ENCODE data around the gene STARD10.

STARD10 gene

DNA sequence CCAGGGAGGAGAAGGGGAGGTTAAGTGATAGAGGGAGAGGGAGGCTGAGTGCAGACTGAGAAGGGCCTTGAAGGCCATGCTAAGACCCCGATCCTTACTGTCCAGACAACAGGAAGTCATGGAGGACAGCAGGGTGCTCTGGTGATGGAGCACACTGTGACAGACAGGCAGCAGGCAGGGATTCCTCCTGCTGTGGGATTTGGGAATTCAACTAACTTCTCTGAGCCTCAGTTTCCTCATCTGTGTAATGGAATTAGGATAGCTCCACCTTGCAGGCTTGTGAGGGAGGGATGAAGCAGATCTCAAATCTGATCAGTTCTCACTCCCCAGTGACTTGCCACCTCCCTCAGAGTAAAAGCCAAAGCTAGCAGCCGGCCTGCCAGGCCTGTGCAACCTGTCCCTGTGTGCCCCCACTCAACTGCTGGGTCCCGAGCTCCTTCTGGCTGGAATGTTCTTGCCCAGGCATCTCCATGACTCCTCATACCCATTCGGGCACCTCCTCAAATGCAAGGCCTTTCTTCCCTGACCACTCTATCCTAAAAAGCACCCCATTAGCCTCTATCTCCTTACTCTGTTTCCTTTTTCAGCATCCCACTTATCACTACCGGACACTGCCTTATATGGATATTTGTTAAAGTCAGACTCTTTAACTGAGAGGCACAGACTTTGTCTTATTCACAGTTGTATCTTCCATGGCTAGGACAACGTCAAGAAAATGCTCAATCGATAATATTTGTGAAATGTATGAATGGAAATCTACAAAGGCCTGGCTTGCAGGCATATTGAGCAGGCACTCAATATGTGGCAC, 51.1 kb downstream of the STARD10 start:
- no peak for DNase-seq

DNA sequence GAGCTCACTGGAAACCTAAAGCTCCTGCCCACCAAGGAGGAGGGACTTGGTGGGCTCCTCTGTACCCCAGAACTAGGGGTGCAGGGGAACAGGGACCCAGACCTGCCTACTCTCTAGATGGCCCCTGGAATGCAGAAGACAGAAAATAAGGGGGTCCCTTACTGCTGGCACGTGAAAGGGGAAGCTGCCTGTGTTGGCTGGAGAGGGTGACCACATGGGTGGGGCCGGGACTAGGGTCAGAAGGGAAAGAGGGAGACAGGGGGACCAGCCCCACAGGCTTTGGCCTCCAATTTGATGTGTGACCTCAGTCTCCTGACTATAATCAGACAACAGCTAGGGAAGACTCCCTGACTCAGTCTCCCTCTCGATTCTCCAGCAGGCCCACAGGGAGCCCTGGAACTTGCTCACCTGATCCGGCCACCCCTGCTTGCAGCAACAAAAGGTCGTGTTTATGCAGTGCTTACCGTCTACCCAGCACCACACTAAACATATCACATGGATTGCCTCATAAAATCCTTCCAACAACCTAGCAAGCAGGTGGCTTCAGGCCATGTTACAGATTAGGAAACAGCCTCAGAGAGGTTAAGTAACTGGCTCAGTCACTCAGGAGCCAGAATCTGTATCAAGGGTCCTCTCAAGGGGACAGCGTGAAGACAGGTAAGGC, 51.9 kb downstream of the STARD10 start:
- DNase-seq = no peak

DNA sequence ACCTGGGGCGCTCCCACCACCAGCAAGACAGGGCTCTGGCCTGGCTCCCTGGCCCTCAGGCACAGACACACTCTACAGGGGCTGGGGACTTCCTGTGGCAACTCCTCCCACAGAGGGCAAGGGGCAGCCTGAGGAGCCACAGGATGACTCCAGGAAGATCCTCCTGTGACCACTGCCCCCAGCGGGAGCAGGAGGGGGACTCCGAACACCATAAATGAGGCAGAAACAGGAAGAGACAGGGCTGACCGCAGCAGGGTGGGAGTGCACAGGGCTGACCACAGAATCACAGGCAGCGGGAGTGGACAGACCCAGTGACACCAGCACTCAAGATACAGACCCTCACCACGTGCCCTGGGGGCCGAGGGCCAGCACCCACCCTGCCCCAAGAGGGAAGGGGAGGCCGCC, 52.4 kb downstream of the STARD10 start:
- no peak for DNase-seq

DNA sequence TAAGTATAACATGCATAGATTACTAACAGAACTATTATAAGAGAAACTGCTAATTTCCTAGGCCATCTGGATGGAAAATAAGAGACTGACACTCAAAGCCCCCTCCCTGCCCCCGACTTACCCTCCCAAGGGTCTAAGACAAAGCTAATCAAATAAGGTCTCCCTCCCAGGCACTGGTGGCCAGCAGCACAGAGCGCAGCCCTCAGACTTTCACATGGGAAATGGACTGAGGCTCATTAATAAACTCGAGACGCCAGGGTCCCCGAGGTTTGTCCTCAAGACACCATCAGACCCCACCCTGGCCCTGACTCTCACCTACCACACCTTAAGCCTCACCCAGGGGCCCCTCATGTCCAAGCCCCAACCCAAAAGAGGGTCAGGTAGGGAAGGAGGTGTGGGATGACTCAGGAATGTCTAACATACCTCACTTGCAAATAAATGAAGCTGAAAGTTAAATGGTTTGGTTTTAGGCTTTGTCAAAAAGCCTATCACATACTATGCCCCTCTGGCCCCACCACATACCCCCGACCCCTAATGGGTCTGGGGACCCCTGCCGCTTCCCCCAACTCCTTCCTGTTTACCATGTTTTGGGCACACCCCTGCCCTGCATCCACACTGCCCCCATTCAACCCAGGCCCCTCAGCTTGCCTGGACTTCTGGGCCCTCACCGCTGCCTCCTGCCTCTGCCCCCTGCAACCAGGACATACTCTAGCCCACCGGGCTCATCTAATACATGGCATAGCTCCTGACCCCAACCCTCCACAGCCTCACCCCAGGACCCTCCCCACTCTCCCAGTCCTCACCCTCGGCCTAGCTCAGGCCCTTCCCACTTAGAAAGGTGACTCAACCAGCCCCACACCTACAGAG, 53.1 kb downstream of the STARD10 start:
- no peak for DNase-seq

DNA sequence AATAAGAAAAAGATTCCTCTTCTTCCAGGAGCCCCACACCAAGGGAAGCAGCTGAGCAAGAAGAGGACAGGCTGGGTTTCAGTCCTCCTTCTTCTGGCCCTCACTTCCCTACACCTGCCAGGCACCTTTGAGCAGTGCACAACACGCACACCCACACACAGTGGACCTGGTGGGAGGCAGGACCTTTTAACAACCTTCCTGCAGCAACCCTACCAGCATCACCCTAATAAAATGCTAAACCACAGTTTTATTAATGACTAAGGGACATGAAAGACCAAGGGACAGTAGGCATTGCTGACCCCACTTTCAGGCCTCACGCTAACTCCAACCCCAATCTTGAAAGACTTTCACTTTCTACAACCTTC, 53.8 kb downstream of the STARD10 start:
- no peak for DNase-seq

DNA sequence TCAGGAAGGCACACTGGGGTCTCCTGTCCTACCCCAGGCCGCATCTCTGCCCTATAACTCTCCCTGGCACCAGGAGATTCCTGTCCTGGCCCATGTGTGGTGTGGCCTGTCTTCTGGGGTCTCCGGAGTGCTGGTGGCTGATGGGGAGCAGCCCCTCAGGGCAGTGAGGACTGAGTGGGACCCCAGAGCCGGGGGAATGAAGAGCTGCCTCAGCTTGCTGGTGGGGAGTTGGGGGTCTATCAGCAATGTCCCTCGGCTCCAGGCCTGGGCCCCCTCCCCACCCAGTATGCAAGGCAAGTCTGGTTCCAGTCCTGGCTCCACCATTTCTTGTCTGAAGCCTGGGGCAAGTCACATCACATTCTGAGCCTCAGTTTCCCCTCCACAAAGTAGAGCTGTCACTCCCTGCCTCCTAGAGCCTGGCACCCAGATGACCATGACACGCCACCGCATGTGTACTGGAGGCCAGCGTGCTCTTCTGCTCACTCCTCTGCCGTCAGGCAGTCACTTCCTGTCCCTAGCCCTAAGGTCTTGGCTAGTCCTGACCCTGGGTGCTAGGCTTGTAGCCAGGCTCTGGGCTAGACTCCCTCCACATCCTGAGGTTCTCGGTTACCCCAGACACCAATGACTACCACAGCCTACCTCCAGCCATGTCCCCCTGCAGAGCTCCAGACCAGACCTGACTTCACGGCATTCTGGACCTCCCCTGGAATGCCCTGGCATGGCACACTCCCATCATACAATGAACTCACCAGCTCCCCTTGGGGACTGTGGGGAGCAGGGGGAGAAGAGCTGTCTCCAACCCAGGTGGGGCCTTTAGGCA, 54.4 kb downstream of the STARD10 start:
- no peak for DNase-seq

DNA sequence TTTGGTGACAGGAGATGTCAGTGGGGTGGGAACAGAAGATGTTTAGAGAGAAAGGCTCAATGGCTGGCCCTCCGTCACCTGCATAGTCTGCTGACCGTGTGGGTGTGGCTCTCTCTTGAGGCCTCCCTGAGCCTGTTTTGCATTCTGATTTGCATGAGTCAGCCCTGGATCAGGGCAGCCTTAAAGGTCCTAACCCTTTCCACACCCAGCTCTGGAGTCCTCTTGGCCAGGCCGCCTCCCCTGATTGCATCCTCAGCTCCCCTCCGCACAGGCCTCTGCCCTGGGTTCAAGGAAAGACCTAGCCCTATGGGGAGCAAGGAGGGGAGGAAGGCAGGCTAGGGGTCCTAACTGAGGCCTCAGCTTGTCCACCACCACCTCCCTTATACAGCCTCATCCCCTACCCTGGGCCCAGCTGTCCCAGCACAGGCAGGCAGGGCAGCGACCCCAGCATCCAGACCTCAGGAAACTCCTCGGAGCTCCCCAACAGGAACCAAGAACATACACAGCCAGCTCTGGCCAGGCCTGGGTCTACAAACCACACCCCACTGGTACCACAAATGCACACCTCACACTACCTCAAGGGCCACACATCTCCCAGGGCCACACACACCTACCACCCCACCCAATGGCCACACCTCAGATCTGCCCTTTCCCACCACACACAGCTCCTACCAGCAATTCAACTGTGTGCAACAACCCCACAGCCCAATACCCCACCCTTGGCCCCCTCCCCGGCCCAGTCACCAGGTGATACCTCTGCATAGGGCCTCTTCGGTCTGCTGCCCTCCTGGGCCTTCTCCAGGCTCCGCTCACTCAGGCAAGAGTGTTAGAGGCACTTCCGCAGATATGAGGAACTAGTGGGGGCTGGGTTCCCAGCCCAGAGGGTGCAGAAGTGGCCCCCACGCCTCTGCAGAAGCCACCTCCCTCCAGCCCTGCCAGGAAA, 55.4 kb downstream of the STARD10 start:
- DNase-seq = no peak

DNA sequence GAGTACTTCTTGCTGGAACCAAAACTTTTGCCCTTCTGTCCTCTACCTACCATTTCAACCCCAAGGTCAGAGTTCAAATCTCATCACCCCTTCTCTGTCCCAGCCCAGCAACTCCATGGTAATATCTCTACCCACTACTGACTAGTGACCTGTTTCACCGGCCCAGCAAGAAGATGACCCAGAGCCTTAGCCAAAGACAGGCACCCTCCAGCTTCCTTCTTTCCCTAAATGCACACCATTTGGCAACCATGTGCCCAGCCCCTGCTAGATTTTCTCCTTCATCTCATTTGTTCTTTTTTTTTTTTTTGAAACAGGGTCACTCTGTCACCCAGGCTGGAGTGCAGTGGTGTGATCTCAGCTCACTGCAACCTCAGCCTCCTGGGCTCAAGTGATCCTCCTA, 56.5 kb downstream of the STARD10 start:
- DNase-seq = no peak

DNA sequence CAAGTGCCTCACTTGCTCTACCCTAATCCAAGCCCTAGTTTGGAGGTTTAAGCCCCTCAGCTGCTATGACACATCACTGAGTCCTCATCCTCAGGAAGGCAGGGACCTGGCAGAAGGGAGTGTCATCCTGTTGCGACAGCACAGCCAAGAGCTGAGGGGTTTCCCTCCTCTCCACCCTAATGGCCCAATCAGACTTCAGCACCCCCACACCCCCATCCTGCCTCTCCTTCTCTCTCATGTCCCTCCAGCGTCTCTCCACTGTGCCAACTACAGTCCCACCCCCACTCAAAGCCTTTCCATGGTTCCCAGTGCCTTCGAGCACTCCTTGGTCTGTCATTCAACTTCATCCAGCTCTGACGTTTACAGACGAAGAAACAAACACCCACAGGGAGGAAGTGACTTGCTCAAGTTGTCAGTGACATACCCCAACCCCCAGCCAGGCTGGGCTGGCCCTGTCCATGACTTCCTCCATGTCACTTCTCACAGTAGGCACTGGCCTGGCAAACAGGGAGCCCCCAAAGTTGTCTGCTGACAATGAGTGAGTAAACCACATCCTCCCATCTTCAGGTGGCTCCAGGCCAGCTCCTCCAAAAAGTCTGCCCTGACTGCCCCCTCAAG, 57.3 kb downstream of the STARD10 start:
- peak in 1 of 2 donors; percentile 39 for DNase-seq

DNA sequence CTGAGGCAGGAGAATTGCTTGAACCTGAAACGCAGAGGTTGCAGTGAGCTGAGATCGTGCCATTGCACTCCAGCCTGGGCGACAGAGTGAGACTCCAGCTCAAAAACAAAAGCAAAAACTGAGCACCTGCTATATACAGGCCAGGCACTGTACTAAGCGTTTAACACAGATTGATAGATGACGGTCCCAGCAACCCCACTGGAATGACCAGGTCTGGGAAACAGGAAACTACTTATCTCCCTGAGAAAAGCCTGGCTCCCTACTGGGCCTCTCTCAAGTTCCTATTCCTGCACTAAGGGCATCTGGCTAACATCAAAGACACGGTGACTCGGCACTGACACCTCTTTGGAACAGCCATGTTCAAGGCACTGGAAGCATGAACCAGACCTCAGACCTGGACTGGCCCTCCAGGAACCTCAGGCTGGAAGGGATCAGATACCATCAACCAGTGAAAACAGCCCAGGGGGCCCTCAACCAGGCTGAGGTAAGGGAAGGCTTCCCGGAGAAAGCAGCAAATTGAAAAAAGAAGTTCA, 58.3 kb downstream of the STARD10 start:
- DNase-seq = no peak

DNA sequence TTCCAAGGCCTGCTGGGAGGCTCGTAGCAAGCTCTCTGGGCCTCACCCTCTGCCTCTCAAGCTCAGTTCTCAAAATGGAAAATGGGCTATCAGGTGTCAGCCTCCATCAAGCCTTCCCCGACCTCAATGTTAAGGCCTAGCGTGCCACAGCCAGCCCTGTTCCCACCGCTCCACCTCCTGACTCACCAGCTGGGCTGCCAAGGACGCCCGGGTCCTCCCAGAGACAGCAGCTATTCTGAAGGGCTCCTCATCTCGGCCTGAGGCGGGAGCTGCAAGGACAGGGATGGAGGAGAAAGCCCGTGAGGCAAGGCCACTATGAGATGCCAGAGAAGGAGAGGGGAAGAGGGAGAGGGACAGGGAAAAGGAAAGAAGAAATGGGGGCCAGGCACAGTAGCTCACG, 61.5 kb downstream of the STARD10 start:
- DNase-seq = no peak

DNA sequence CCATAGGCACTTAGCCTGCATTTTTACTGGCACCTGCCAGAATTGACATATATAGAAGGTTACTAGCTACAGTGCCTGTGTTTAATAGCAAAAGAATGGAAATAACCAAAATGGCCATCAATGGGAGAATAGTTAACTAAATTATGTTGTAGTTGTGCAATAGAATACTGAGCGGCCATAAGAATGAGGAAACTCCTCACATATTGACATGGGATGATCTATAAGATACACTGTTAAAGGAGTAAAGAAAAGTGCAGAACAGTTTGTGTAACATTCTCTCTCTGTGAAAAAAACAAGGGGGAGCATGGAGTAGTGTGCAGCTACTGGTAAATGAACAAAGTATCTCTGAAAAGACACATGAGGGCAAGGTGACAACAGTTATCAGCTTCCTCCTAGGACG, 63.1 kb downstream of the STARD10 start:
- DNase-seq = no peak

DNA sequence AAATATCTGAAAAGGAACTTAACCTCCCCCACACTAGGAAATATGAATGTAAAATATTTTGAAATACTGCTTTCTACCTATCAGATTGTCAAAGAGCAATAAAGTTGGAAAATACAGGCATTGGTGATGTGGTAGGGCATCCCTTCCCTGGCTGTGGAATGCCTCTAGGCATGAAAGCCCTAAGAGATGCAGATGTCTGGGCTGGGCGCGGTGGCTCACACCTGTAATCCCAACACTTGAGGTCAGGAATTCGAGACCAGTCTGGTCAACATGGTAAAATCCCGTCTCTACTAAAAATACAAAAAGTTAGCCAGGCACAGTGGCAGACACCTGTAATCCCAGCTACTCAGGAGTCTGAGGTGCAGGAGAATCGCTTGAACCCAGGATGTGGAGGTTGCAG, 63.6 kb downstream of the STARD10 start:
- DNase-seq = no peak

DNA sequence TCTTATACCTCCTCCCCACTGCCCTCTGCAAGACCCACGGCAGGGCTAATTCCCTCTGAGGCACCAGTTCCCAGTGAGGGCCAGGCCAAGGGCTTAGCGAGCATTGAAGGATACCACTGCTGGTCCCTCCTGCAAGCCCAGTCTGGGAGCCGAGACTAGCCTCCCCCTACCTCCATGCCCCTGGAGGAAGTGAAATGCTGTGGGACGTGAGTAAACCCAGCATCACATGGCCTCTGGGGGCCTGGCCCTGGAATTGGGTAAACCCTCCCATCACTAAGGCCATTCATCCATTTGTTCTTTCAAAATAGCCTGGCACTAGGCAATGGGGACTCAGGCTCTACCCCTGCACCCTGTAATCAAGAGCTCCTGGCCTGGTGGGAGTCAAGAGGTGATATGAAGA, 66.3 kb downstream of the STARD10 start:
- DNase-seq = no peak

DNA sequence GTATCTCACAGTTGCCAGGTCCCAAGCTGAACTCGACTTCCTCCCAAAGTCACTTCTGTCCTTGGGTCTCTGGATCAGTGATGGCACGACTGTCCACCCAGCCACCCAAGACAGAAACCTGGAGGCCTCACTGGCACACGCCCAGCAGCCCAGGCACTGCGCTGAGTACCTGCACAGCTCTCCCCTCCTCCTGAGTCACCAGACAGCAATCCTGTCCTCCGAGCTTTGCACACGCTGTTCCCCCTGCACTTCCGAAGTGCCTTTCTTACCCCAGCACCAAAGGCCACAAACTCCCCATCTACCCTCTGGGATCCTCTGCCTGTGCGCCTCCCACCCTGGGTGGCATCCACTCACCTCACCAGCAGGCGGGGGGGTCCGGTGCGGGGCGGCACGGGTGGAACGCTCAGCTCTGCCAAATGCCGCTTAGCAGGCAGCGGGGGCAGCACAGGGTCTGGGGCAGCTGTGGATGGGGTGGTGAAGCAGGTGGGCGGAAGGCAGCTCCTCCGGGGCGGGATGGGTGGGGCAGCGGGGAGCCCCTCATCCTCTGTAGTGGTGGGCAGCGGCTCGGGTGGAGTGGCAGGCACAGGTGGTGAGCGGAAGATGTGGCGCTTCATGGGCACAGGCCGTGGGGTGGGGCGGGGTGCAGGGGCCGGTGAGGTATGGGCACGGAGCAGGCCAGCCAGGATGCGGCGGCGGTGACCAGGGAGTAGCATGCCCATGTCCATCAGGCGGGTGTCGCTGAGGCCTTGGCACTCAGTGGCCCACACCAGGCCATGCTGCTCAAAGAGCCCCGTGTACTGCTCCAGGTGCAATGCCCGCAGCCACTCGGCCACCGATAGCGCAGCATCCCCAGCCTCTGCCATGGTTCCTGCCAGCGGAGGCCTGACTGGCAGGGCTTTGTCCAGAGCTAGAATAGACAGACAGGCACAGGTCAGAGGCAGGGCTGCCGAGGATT, 67.3 kb downstream of the STARD10 start:
- no peak for DNase-seq

DNA sequence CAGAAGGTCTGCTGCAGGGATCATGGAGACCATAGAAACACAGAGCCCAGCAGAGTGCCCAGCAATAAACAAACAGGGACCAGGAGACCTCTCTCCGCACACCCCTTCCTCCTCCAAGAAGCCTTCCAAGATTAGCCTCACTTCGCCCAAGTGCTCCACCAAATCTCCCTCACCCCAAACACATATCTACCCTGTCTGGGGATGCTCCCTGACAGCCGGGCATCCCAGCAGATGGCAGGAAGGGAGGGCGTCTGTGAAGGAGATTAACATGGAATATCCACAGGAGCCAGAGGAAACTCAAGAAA, 68.2 kb downstream of the STARD10 start:
- no peak for DNase-seq

DNA sequence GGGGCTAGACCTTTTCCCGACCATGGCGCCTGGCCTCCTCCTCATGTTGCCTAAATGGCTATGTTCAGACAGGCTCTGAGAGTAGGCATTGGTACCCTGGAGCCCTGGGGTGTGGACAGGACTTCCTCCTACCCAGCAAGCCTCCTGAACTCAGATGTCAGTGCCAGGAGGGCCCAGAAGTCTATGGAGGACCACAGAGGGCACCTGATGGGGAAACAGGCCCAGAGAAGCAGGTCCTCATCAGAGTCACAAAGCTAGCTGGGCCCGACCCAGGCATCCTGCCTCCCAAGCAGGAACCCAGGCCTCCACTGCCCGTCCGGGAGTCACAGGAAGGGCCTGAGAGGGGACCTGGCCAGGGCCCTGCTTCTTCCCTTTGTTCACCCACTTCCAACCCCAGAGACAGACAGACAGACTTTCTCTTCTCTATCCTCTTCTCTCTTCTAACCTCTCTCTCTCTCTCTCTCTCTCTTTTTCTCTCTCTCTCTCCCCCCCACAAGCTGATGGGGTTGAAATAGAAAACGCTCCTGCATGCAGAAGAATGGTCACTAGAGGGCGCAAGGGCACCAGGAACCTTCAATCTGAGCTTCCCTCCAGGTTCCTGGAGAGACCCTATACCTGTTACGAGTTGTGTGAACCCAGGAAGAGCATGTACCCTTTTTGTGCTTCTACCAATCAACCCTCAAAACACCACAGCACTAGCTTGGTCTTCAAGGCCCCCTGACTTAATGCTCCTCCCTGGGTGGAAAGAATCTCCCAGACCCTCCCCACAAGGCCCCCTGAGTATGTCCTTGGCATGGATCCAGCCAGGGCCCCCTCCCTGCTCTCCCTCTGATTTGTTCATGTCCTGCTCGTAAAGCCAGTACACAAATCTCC, 68.8 kb downstream of the STARD10 start:
- peak; percentile 74 to 76 for DNase-seq

DNA sequence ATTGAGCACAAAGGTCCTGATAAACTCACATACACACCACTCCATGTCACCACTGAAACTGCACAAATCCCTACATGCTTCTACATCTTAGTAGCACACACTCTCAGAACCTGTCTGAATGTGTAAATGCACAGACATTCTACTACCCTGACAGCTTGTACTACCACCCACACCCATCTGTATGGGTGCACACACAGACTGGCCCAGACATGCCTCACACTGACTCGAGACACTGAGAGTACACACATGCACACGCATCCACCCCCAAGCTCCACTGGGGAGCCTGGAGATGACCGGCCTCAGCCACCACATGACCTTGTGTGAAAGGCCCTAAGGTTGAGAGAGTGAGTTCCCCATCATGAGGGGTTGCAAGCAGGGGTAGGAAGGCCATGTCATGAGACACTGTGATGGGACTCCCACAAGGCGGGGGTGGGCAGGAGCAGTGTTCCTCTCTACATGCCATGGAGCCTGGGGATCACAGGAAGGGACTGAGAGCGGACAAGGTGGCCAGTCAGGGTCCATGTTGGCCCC, 69.8 kb downstream of the STARD10 start:
- no peak for DNase-seq

DNA sequence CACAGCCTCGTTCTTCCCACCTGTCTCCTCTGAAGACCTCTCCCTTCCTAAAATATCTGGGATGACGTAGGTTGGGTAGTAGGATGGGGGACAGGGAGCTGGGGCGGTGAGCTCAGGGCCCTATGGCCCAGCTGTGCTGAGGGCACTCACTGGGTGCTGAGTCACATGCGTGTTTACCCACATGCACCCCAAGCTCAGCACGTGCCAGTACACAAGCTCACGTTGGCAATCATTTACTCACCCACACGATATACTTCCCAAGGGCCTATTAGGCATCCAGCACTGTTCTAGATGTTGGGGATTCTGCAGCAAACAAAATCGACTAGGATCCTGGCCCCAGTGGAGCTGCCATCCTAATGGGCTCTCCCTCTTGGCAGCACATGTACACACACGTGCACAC, 70.3 kb downstream of the STARD10 start:
- no peak for DNase-seq

Data from stimulated activated CD4-positive, alpha-beta T cell treated with anti-CD3 and anti-CD28 coated beads, Interleukin-2, amount 100 ng/mL, for 48 hours (primary cell).